Measurements from ENCODE around the gene HSPB7. TPM values are rescaled to one million over a fixed set of nuclear protein-coding genes. Genes with fewer than 3 reads are reported as not detected.
"Not testable (repeated sequence)": the region's sequence is repeated elsewhere in the genome, so short reads cannot be mapped to it uniquely, and the experiment has no call there.

The HSPB7 gene
- total RNA-seq, 6 experiments from 2014 or later, result 0.54 to 2.0 (median 1.2) TPM

GRCh38 chr1:16061266-16061665 lies 43.4 kb upstream of the HSPB7 start:
- Histone ChIP-seq H3K4me1 (peaks cover 0 to 3% (median 0%) of the 10 kb centered on the region in 4 donors), H3K27me3 (no peaks in the 10 kb centered on the region), H3K27ac (no peak overlapping the region), H3K36me3 (no peaks in the 10 kb centered on the region), H3K4me3 (no peak overlapping the region), H3K9me3 (no peaks in the 10 kb centered on the region)
- DNase-seq, result no peak
- intact Hi-C loops (cut with DNase I), result loop anchor here in 1 of 2 donors (10.0 kb wide), 1 partner anchor 84 kb away; no protein-coding TSS in a partner anchor
- no peak for ATAC-seq
- no CpG with 5 or more reads among the region's 3 CpGs for WGBS (ENCODE audit: insufficient coverage, low coverage, low lambda C conversion rate, missing lambda C conversion rate)
- TF ChIP-seq CTCF (IDR thresholded peaks at IDR 0.05) (no peak), POLR2A (IDR thresholded peaks at IDR 0.05) (no peak)

- not testable (repeated sequence) for H3K9me3 ChIP-seq, DNase-seq, H3K4me3 ChIP-seq, H3K36me3 ChIP-seq, H3K27ac ChIP-seq, ATAC-seq, H3K4me1 ChIP-seq, H3K27me3 ChIP-seq
- WGBS (ENCODE audit: insufficient coverage, low coverage, low lambda C conversion rate, missing lambda C conversion rate), result 57% methylated on average over 4 of the region's 20 CpGs
- intact Hi-C loops (cut with DNase I), result loop anchor here (5.0 to 10.0 kb wide), 2 partner anchors 51 to 54 kb away; partner anchors contain the start of gene SRARP (in 1 of the 2)
Measured at GRCh38 chr1:16058394-16059120, 40.7 kb upstream of the HSPB7 start.

GRCh38 chr1:16057314-16057915 lies 39.6 kb upstream of the HSPB7 start:
- not testable (repeated sequence) for H3K27ac ChIP-seq, H3K27me3 ChIP-seq, H3K4me3 ChIP-seq, DNase-seq, H3K9me3 ChIP-seq, H3K4me1 ChIP-seq, H3K36me3 ChIP-seq
- peak; percentile 7 to 65 (median 27) for ATAC-seq
- intact Hi-C loops (cut with DNase I), result loop anchor here (5.0 to 10.0 kb wide), 2 partner anchors 50 to 53 kb away; partner anchors contain the start of gene SRARP (in 1 of the 2)
- 51% methylated on average over 7 of the region's 7 CpGs for WGBS (ENCODE audit: insufficient coverage, low coverage, low lambda C conversion rate, missing lambda C conversion rate)

GRCh38 chr1:16056521-16056912 lies 38.7 kb upstream of the HSPB7 start:
- intact Hi-C loops (cut with DNase I), result loop anchor here (5.0 to 10.0 kb wide), 2 partner anchors 49 to 52 kb away; partner anchors contain the start of gene SRARP (in 1 of the 2)
- WGBS (ENCODE audit: insufficient coverage, low coverage, low lambda C conversion rate, missing lambda C conversion rate), result 20% methylated on average over 1 of the region's 4 CpGs
- H3K9me3 ChIP-seq, ATAC-seq, H3K27ac ChIP-seq, H3K27me3 ChIP-seq, H3K4me1 ChIP-seq, DNase-seq, H3K4me3 ChIP-seq, H3K36me3 ChIP-seq: not testable (repeated sequence)

- peak; percentile 74 to 95 (median 92) for TF ChIP-seq CTCF (IDR thresholded peaks at IDR 0.05)
- TF ChIP-seq POLR2A (IDR thresholded peaks at IDR 0.05), result no peak
- H3K27me3 ChIP-seq, result no peaks in the 10 kb centered on the region
- intact Hi-C loops (cut with DNase I), result loop anchor here (5.0 to 10.0 kb wide), 2 partner anchors 49 to 51 kb away; partner anchors contain the start of gene SRARP (in 1 of the 2)
- H3K4me1 ChIP-seq, result peaks cover 0 to 3% (median 0%) of the 10 kb centered on the region in 4 donors
- no peak overlapping the region for H3K27ac ChIP-seq
- 51% methylated on average over 5 of the region's 18 CpGs for WGBS (ENCODE audit: insufficient coverage, low coverage, low lambda C conversion rate, missing lambda C conversion rate)
- DNase-seq (peak; percentile 85 to 86 (median 85)), ATAC-seq (peak; percentile 86 to 92 (median 90))
- no peaks in the 10 kb centered on the region for H3K9me3 ChIP-seq
- H3K4me3 ChIP-seq, result no peak overlapping the region
- H3K36me3 ChIP-seq, result no peaks in the 10 kb centered on the region
Measured at GRCh38 chr1:16055613-16056520, 38.0 kb upstream of the HSPB7 start.
